HuH-7 (cell line): ENCODE results near the gene ANKRD65.
"Not testable (repeated sequence)": the region's sequence is repeated elsewhere in the genome, so short reads cannot be mapped to it uniquely, and the experiment has no call there.

Source experiments
- DNase-seq: peaks from one replicate; pipeline ENCODE4 v3.0.0; 2011; ENCODE audit warnings: low spot score

Gene ANKRD65

GRCh38 chr1:1421147-1421906 is at the start of gene ANKRD65:
Gene ANKRD65, minus strand, starts transcription at chr1:1421276. Its CDS starts 271 bp downstream, at chr1:1421005.
- DNase-seq, result peak; percentile 29

- DNase-seq, result not testable (repeated sequence)
Observed at GRCh38 chr1:1468196-1468985, 47.3 kb upstream of the ANKRD65 start.

GRCh38 chr1:1463312-1463711 is 42.2 kb upstream of the ANKRD65 start:
- no peak for DNase-seq

GRCh38 chr1:1462318-1462966 is 41.4 kb upstream of the ANKRD65 start:
- no peak for DNase-seq

- no peak for DNase-seq
Observed at GRCh38 chr1:1461721-1462317, 40.7 kb upstream of the ANKRD65 start.

- DNase-seq, result no peak
Observed at GRCh38 chr1:1460540-1461130, 39.6 kb upstream of the ANKRD65 start.

GRCh38 chr1:1459711-1460110 is 38.6 kb upstream of the ANKRD65 start:
- not testable (repeated sequence) for DNase-seq

- not testable (repeated sequence) for DNase-seq
Observed at GRCh38 chr1:1459156-1459555, 38.1 kb upstream of the ANKRD65 start.

- DNase-seq, result not testable (repeated sequence)
Observed at GRCh38 chr1:1456683-1457255, 35.7 kb upstream of the ANKRD65 start.

- not testable (repeated sequence) for DNase-seq
Observed at GRCh38 chr1:1455934-1456333, 34.9 kb upstream of the ANKRD65 start.

GRCh38 chr1:1455366-1455884 is 34.3 kb upstream of the ANKRD65 start:
- no peak for DNase-seq

GRCh38 chr1:1454286-1455056 is 33.4 kb upstream of the ANKRD65 start:
- DNase-seq, result not testable (repeated sequence)

GRCh38 chr1:1452882-1453281 is 31.8 kb upstream of the ANKRD65 start:
- DNase-seq, result no peak

- not testable (repeated sequence) for DNase-seq
Observed at GRCh38 chr1:1452365-1452739, 31.3 kb upstream of the ANKRD65 start.

GRCh38 chr1:1451696-1452364 is 30.8 kb upstream of the ANKRD65 start:
- DNase-seq, result no peak

- DNase-seq, result not testable (repeated sequence)
Observed at GRCh38 chr1:1450616-1451015, 29.5 kb upstream of the ANKRD65 start.

GRCh38 chr1:1449099-1449739 is 28.1 kb upstream of the ANKRD65 start, which contains the start of gene ATAD3C:
Gene ATAD3C, plus strand, starts transcription at chr1:1449689. Its CDS starts 995 bp downstream, at chr1:1450684.
- no peak for DNase-seq

GRCh38 chr1:1446631-1447030 is 25.6 kb upstream of the ANKRD65 start:
- DNase-seq, result not testable (repeated sequence)

GRCh38 chr1:1442069-1442770 is 21.1 kb upstream of the ANKRD65 start:
- no peak for DNase-seq
